HEK293 (cell line): ENCODE results near the gene ITPRIPL2.

ENCODE experiments used
- CTCF ChIA-PET: fragments of 350-600 bp; formaldehyde crosslinking; extraction: SDS; loops from one replicate; lab custom pipeline; 2021; ENCODE audit warnings: antibody characterized with exemption; lab: Yijun Ruan, JAX
- POLR2A ChIA-PET: fragments of 300-600 bp; formaldehyde crosslinking; extraction: SDS; loops from one replicate; lab custom pipeline; 2020; ENCODE audit warnings: antibody characterized with exemption, inconsistent platforms; lab: Yijun Ruan, JAX
- H3K27ac ChIP-seq: fragments of 200-500 bp; sonication (Bioruptor generic); 2 replicates; pipeline ENCODE4 v1.5.1; 2014; ENCODE audit warnings: low read depth, low read length, control low read depth, inconsistent platforms; ENCODE audit errors: extremely low read depth
- H3K36me3 ChIP-seq, 2 experiments: fragments of 200-500 bp in 1 of 2; sonication (Bioruptor generic) in 1 of 2; 1 replicate in 1 of 2; 2 replicates in 1 of 2; pipeline ENCODE4 v1.5.1; 2014 to 2017; ENCODE audit warnings: inconsistent platforms in 2 of 2, low read length in 2 of 2; ENCODE audit not compliant: control insufficient read depth in 2 of 2, insufficient read depth in 1 of 2
- H3K4me1 ChIP-seq: fragments of 200-500 bp; sonication (Bioruptor generic); 2 replicates; pipeline ENCODE4 v1.5.1; 2014; ENCODE audit warnings: mild to moderate bottlenecking, low read length, inconsistent platforms; ENCODE audit not compliant: control insufficient read depth, insufficient read depth
- H3K4me3 ChIP-seq: 2 replicates; pipeline ENCODE4 v1.5.1; 2011; ENCODE audit warnings: low read depth, mild to moderate bottlenecking, control low read depth, low read length, moderate library complexity
- H3K9me3 ChIP-seq: fragments of 200-500 bp; sonication (Bioruptor generic); 2 replicates; pipeline ENCODE4 v1.5.1; 2014; ENCODE audit warnings: low read depth, low read length, inconsistent platforms; ENCODE audit not compliant: control insufficient read depth, insufficient read depth
- KLF1 ChIP-seq: fragments of 450-650 bp; formaldehyde crosslinking; IDR thresholded peaks from 2 replicates; pipeline ENCODE4 v1.5.1; 2016; ENCODE audit warnings: missing biosample characterization, missing genetic modification characterization
- WT1 ChIP-seq: fragments of 450-650 bp; formaldehyde crosslinking; IDR thresholded peaks from 2 replicates; pipeline ENCODE4 v1.5.1; 2016; ENCODE audit warnings: missing biosample characterization, missing genetic modification characterization
- ZNF114 ChIP-seq: fragments of 450-650 bp; formaldehyde crosslinking; IDR thresholded peaks from 2 replicates; pipeline ENCODE4 v1.5.0; 2017; ENCODE audit warnings: missing biosample characterization, missing genetic modification characterization
- ZNF280D ChIP-seq: fragments of 450-650 bp; formaldehyde crosslinking; IDR thresholded peaks from 2 replicates; pipeline ENCODE4 v1.5.1; 2016; ENCODE audit warnings: missing biosample characterization, missing genetic modification characterization
- ZNF341 ChIP-seq: fragments of 450-650 bp; formaldehyde crosslinking; IDR thresholded peaks from 2 replicates; pipeline ENCODE4; 2016; ENCODE audit warnings: low read depth, missing biosample characterization, missing genetic modification characterization
- ZNF423 ChIP-seq: fragments of 450-650 bp; formaldehyde crosslinking; IDR thresholded peaks from 2 replicates; pipeline ENCODE4 v1.5.1; 2016; ENCODE audit warnings: missing biosample characterization, missing genetic modification characterization
- ZNF530 ChIP-seq: fragments of 450-650 bp; formaldehyde crosslinking; IDR thresholded peaks from 2 replicates; pipeline ENCODE4 v1.5.1; 2016; ENCODE audit warnings: low read depth, missing biosample characterization, missing genetic modification characterization
- ZNF624 ChIP-seq: fragments of 450-650 bp; formaldehyde crosslinking; IDR thresholded peaks from 2 replicates; pipeline ENCODE4 v1.5.1; 2017; ENCODE audit warnings: missing biosample characterization, missing genetic modification characterization
- ZNF776 ChIP-seq: fragments of 450-650 bp; formaldehyde crosslinking; IDR thresholded peaks from 2 replicates; pipeline ENCODE4 v1.5.0; 2017; ENCODE audit warnings: missing biosample characterization, missing genetic modification characterization, borderline replicate concordance
- ZSCAN4 ChIP-seq: fragments of 450-650 bp; formaldehyde crosslinking; IDR thresholded peaks from 2 replicates; pipeline ENCODE4 v1.5.1; 2017; ENCODE audit warnings: missing biosample characterization, missing genetic modification characterization
- TF ChIP-seq, protein P1 (sequence below): fragments of 450-650 bp; formaldehyde crosslinking; IDR thresholded peaks from 2 replicates; pipeline ENCODE4 v1.5.1; 2016; ENCODE audit warnings: missing biosample characterization, missing genetic modification characterization
- TF ChIP-seq, protein P2 (sequence below): fragments of 450-650 bp; formaldehyde crosslinking; IDR thresholded peaks from 2 replicates; pipeline ENCODE4 v1.5.1; 2016; ENCODE audit warnings: missing biosample characterization, missing genetic modification characterization
- TF ChIP-seq, protein P3 (sequence below): fragments of 450-650 bp; formaldehyde crosslinking; IDR thresholded peaks from 2 replicates; pipeline ENCODE4 v1.5.1; 2016; ENCODE audit warnings: missing biosample characterization, missing genetic modification characterization

Gene ITPRIPL2

GRCh38 chr16:19115148-19116021, 1.6 kb downstream of the ITPRIPL2 start:
- no peak overlapping the region for H3K4me3 ChIP-seq
- H3K9me3 ChIP-seq, result no peaks in the 10 kb centered on the region
- H3K27ac ChIP-seq, result no peak overlapping the region
- ChIA-PET POLR2A (no interaction called here), CTCF (interaction anchor here (0.6 kb wide), 1 partner anchor 29 kb away, joined by 3 read pairs; no protein-coding TSS in a partner anchor)
- H3K4me1 ChIP-seq, result peaks cover 9% of the 10 kb centered on the region; the same call in 1 of the 2 replicates
- peaks cover 3 to 16% of the 10 kb centered on the region in 2 experiments; a peak in 2 of 3 replicates for H3K36me3 ChIP-seq
- TF ChIP-seq ZNF341 (peak; percentile 31; the same call in 1 of the 2 replicates), ZNF114 (tag by site-specific recombination) (no peak), ZNF280D (tag by site-specific recombination) (no peak), ZSCAN4 (tag by site-specific recombination) (no peak), ZNF624 (tag by site-specific recombination) (no peak), WT1 (tag by site-specific recombination) (no peak), ZNF423 (tag by site-specific recombination) (no peak), ZNF776 (tag by site-specific recombination) (no peak), KLF1 (no peak), ZNF530 (tag by site-specific recombination) (no peak)
- TF ChIP-seq, protein P1, sequence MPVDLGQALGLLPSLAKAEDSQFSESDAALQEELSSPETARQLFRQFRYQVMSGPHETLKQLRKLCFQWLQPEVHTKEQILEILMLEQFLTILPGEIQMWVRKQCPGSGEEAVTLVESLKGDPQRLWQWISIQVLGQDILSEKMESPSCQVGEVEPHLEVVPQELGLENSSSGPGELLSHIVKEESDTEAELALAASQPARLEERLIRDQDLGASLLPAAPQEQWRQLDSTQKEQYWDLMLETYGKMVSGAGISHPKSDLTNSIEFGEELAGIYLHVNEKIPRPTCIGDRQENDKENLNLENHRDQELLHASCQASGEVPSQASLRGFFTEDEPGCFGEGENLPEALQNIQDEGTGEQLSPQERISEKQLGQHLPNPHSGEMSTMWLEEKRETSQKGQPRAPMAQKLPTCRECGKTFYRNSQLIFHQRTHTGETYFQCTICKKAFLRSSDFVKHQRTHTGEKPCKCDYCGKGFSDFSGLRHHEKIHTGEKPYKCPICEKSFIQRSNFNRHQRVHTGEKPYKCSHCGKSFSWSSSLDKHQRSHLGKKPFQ (tag by site-specific recombination), result 0 out of 2 replicates have a peak, but pooled peaks have one; percentile 19
- TF ChIP-seq, protein P2, sequence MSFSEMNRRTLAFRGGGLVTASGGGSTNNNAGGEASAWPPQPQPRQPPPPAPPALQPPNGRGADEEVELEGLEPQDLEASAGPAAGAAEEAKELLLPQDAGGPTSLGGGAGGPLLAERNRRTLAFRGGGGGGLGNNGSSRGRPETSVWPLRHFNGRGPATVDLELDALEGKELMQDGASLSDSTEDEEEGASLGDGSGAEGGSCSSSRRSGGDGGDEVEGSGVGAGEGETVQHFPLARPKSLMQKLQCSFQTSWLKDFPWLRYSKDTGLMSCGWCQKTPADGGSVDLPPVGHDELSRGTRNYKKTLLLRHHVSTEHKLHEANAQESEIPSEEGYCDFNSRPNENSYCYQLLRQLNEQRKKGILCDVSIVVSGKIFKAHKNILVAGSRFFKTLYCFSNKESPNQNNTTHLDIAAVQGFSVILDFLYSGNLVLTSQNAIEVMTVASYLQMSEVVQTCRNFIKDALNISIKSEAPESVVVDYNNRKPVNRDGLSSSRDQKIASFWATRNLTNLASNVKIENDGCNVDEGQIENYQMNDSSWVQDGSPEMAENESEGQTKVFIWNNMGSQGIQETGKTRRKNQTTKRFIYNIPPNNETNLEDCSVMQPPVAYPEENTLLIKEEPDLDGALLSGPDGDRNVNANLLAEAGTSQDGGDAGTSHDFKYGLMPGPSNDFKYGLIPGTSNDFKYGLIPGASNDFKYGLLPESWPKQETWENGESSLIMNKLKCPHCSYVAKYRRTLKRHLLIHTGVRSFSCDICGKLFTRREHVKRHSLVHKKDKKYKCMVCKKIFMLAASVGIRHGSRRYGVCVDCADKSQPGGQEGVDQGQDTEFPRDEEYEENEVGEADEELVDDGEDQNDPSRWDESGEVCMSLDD (tag by site-specific recombination), result no peak
- TF ChIP-seq, protein P3, sequence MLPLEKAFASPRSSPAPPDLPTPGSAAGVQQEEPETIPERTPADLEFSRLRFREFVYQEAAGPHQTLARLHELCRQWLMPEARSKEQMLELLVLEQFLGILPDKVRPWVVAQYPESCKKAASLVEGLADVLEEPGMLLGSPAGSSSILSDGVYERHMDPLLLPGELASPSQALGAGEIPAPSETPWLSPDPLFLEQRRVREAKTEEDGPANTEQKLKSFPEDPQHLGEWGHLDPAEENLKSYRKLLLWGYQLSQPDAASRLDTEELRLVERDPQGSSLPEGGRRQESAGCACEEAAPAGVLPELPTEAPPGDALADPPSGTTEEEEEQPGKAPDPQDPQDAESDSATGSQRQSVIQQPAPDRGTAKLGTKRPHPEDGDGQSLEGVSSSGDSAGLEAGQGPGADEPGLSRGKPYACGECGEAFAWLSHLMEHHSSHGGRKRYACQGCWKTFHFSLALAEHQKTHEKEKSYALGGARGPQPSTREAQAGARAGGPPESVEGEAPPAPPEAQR (tag by site-specific recombination), result no peak
- TF ChIP-seq, all 188 proteins: peak for 2
